Kidney epithelial cell (primary cell): ENCODE results near the gene DLGAP4. TPM values are rescaled to one million over a fixed set of nuclear protein-coding genes. Genes with fewer than 3 reads are reported as not detected.

Experiments used
- DNase-seq: peaks from one replicate; pipeline ENCODE4 v3.0.0-alpha.2; 2010; ENCODE audit warnings: low read depth
- H3K27me3 ChIP-seq: 2 replicates; pipeline ENCODE4 v1.6.0; 2011; ENCODE audit warnings: low read length; ENCODE audit not compliant: control insufficient read depth, insufficient read depth
- H3K36me3 ChIP-seq: 2 replicates; pipeline ENCODE4 v1.5.1; 2011; ENCODE audit warnings: low read length; ENCODE audit not compliant: control insufficient read depth, insufficient read depth
- H3K4me3 ChIP-seq: 2 replicates; pipeline ENCODE4 v1.5.1; 2011; ENCODE audit warnings: low read depth, mild to moderate bottlenecking, control low read depth, low read length
- CTCF ChIP-seq: IDR thresholded peaks from 2 replicates; pipeline ENCODE4 v1.5.1; 2011; ENCODE audit warnings: mild to moderate bottlenecking, moderate library complexity, low read length, control low read depth, inconsistent platforms; ENCODE audit not compliant: insufficient read depth, poor library complexity, severe bottlenecking
- total RNA-seq: library from RNA; depleted of rRNA; stranded (reverse); fragments of >200 nt; gene quantifications from 2 replicates; pipeline ENCODE4 v1.2.3, GENCODE V29; 2015

Gene DLGAP4
- total RNA-seq, 1 donor from 2014 or later: 78.4 TPM

- H3K36me3 ChIP-seq: peaks cover 1% of the 10 kb centered on the region
- no peak for DNase-seq
- TF ChIP-seq CTCF: no peak
Observed at GRCh38 chr20:36528176-36528874, 222.2 kb downstream of the DLGAP4 start.

GRCh38 chr20:36528875-36529417 lies 222.8 kb downstream of the DLGAP4 start:
- no peak for TF ChIP-seq CTCF
- Histone ChIP-seq H3K27me3 (no peaks in the 10 kb centered on the region), H3K4me3 (no peak overlapping the region), H3K36me3 (peaks cover 1% of the 10 kb centered on the region)
- DNase-seq: no peak

More at GRCh38 chr20:36528176-36528874, 222.2 kb downstream of the DLGAP4 start:
- Histone ChIP-seq H3K27me3 (no peaks in the 10 kb centered on the region), H3K4me3 (no peak overlapping the region)

- no peak for DNase-seq
- no peak overlapping the region for H3K4me3 ChIP-seq
- H3K27me3 ChIP-seq: no peaks in the 10 kb centered on the region
- no peak for TF ChIP-seq CTCF
- no peaks in the 10 kb centered on the region for H3K36me3 ChIP-seq
Observed at GRCh38 chr20:36532388-36532787, 226.2 kb downstream of the DLGAP4 start.

DNA sequence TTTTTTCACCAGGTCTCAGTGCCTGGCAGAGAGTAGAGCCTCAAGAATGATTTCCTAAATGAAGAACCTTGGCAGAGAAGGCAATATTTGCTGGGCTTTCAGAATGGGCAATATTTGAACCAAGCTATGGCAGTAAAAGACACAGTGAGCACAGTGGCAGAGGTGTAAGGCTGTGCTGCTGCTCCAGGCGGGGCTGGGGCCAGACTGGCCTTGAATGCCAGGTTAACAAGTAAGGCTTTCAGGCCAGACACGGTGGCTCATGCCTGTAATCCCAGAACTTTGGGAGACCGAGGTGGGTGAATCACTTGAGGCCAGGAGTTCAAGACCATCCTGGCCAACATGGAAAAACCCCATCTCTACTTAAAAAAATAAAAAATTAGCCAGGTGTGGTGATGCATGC lies 226.7 kb downstream of the DLGAP4 start:
- Histone ChIP-seq H3K27me3 (no peaks in the 10 kb centered on the region), H3K36me3 (no peaks in the 10 kb centered on the region), H3K4me3 (no peak overlapping the region)
- no peak for DNase-seq
- no peak for TF ChIP-seq CTCF

DNA sequence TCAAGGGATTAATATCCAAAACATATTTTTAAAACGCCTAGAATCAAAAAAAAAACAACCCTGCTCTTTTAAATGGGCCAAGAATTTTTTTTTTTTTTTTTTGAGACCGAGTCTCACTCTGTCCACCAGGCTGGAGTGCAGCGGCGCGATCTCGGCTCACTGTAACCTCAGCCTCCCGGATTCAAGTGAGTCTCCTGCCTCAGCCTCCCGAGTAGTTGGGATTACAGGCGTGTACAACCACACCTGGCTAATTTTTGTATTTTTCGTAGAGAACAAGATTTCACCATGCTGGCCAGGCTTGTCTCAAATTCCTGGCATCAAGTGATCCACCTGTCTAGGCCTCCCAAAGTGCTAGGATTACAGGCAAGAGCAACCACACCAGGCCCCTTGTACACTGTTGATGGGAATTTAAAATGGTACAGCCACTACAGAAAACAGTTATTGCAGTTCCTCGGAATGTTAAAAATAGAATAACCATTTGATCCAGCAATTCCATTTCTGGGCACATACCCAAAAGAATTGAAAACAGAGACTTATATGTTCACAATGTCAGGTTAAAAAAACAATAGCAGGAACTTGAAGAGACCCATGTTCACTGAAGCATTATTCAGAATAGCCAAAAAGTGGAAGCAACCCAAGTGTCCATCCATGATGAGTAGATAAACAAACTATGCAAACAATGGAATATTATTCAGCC lies 232.0 kb downstream of the DLGAP4 start:
- TF ChIP-seq CTCF: no peak
- no peaks in the 10 kb centered on the region for H3K36me3 ChIP-seq
- no peak for DNase-seq
- H3K4me3 ChIP-seq: no peak overlapping the region
- H3K27me3 ChIP-seq: no peaks in the 10 kb centered on the region
